Stimulated activated CD8-positive, alpha-beta memory T cell treated with anti-CD3 and anti-CD28 coated beads, Interleukin-4, amount 100 ng/mL, for 1 hour (primary cell): Measurements from ENCODE around the gene ZNF408.
"Not testable (repeated sequence)": the region's sequence is repeated elsewhere in the genome, so short reads cannot be mapped to it uniquely, and the experiment has no call there.

Source experiments
- DNase-seq, 2 donors: peaks; one replicate each; pipeline ENCODE4 v3.0.0-alpha.2; 2020; ENCODE audit warnings: low read depth in 2 of 2, low spot score in 1 of 2

The ZNF408 gene

GRCh38 chr11:46700241-46701077, at the start of gene ZNF408, which contains the start of gene ARHGAP1:
ZNF408 (plus strand) TSS chr11:46701031; CDS start chr11:46701048, 17 bp downstream.
ARHGAP1 (minus strand) TSS chr11:46700619; CDS start chr11:46696107, 4,512 bp downstream.
- DNase-seq = peak; percentile 98

GRCh38 chr11:46655631-46656030, 45.2 kb upstream of the ZNF408 start:
- DNase-seq = no peak

GRCh38 chr11:46657186-46657585, 43.6 kb upstream of the ZNF408 start:
- DNase-seq = no peak

- no peak for DNase-seq
Observed at GRCh38 chr11:46658259-46658658, 42.6 kb upstream of the ZNF408 start.

- DNase-seq = no peak
Observed at GRCh38 chr11:46659908-46660307, 40.9 kb upstream of the ZNF408 start.

- no peak for DNase-seq
Observed at GRCh38 chr11:46661836-46662235, 39.0 kb upstream of the ZNF408 start.

- DNase-seq = no peak
Observed at GRCh38 chr11:46662366-46662765, 38.5 kb upstream of the ZNF408 start.

GRCh38 chr11:46663277-46663940, 37.4 kb upstream of the ZNF408 start:
- no peak for DNase-seq

- DNase-seq = no peak
Observed at GRCh38 chr11:46664612-46665011, 36.2 kb upstream of the ZNF408 start.

- no peak for DNase-seq
Observed at GRCh38 chr11:46665356-46665755, 35.5 kb upstream of the ZNF408 start.

GRCh38 chr11:46666516-46666915, 34.3 kb upstream of the ZNF408 start:
- no peak for DNase-seq

- DNase-seq = no peak
Observed at GRCh38 chr11:46667043-46667481, 33.8 kb upstream of the ZNF408 start.

GRCh38 chr11:46668480-46669085, 32.2 kb upstream of the ZNF408 start:
- DNase-seq = no peak

GRCh38 chr11:46669711-46670139, 31.1 kb upstream of the ZNF408 start:
- no peak for DNase-seq

GRCh38 chr11:46670521-46670920, 30.3 kb upstream of the ZNF408 start:
- DNase-seq = not testable (repeated sequence)

- no peak for DNase-seq
Observed at GRCh38 chr11:46671958-46672315, 28.9 kb upstream of the ZNF408 start.

- DNase-seq = no peak
Observed at GRCh38 chr11:46672381-46672839, 28.4 kb upstream of the ZNF408 start.

GRCh38 chr11:46673713-46674462, 26.9 kb upstream of the ZNF408 start:
- DNase-seq = no peak

GRCh38 chr11:46674463-46675287, 26.2 kb upstream of the ZNF408 start:
- DNase-seq = no peak

- no peak for DNase-seq
Observed at GRCh38 chr11:46675288-46675851, 25.5 kb upstream of the ZNF408 start.
